Measurements from ENCODE around the gene RANBP1. TPM values are rescaled to one million over a fixed set of nuclear protein-coding genes. Genes with fewer than 3 reads are reported as not detected.

Gene RANBP1
- total RNA-seq, 1 experiment from 2014 or later: 365 TPM

GRCh38 chr22:20084547-20085413 is 31.1 kb upstream of the RANBP1 start:
- Mint-ChIP-seq H3K36me3 (ENCODE audit: insufficient read depth, unreplicated experiment) (peaks cover 76% of the 10 kb centered on the region), H3K4me1 (ENCODE audit: low read depth, unreplicated experiment) (peaks cover 22% of the 10 kb centered on the region), H3K27ac (ENCODE audit: unreplicated experiment) (no peak overlapping the region), H3K9me3 (ENCODE audit: unreplicated experiment) (no peaks in the 10 kb centered on the region), H3K4me3 (ENCODE audit: unreplicated experiment) (no peak overlapping the region), H3K27me3 (ENCODE audit: insufficient read depth, unreplicated experiment) (no peaks in the 10 kb centered on the region)
- peaks cover 4% of the 10 kb centered on the region for H3K36me3 ChIP-seq (ENCODE audit: control insufficient read depth, insufficient read depth, low read length)
- H3K4me1 ChIP-seq: peaks cover 23% of the 10 kb centered on the region
- peak in 1 of 2 experiments; percentile 57 for DNase-seq
- ChIA-PET CTCF (no interaction called here), POLR2A (interaction anchor here (0.6 kb wide), 1 partner anchor 69 kb away, joined by 3 read pairs; no protein-coding TSS in a partner anchor)
- H3K27me3 ChIP-seq (replicated peaks; ENCODE audit: control insufficient read depth, insufficient read depth, low read length): no peaks in the 10 kb centered on the region
- peak; percentile 50 to 63 for TF ChIP-seq CTCF (IDR thresholded peaks at IDR 0.05; ENCODE audit: insufficient read depth in 1 of 2, low read depth in 1 of 2, low read length in 1 of 2, severe bottlenecking in 1 of 2, unreplicated experiment in 1 of 2)
- no TSS peak for BruUV-seq (replicated peaks)
- no peak overlapping the region for H3K4me3 ChIP-seq (ENCODE audit: low read depth, low read length)
- intact Hi-C loops (cut with micrococcal nuclease; ENCODE audit: unreplicated experiment): loop anchor here (5.0 kb wide), 1 partner anchor 67 kb away; the partner anchor contains the start of gene ARVCF
- H3K9me3 ChIP-seq: no peaks in the 10 kb centered on the region

- Histone ChIP-seq H3K36me3 (ENCODE audit: control insufficient read depth, insufficient read depth, low read length) (peaks cover 4% of the 10 kb centered on the region), H3K4me3 (ENCODE audit: low read depth, low read length) (no peak overlapping the region), H3K27me3 (replicated peaks; ENCODE audit: control insufficient read depth, insufficient read depth, low read length) (no peaks in the 10 kb centered on the region), H3K9me3 (no peaks in the 10 kb centered on the region), H3K4me1 (peaks cover 23% of the 10 kb centered on the region)
- Mint-ChIP-seq H3K4me3 (ENCODE audit: unreplicated experiment) (no peak overlapping the region), H3K27ac (ENCODE audit: unreplicated experiment) (no peak overlapping the region), H3K9me3 (ENCODE audit: unreplicated experiment) (no peaks in the 10 kb centered on the region), H3K27me3 (ENCODE audit: insufficient read depth, unreplicated experiment) (no peaks in the 10 kb centered on the region), H3K4me1 (ENCODE audit: low read depth, unreplicated experiment) (peaks cover 22% of the 10 kb centered on the region), H3K36me3 (ENCODE audit: insufficient read depth, unreplicated experiment) (peaks cover 81% of the 10 kb centered on the region)
- TF ChIP-seq CTCF (IDR thresholded peaks at IDR 0.05; ENCODE audit: insufficient read depth in 1 of 2, low read depth in 1 of 2, low read length in 1 of 2, severe bottlenecking in 1 of 2, unreplicated experiment in 1 of 2): no peak
- DNase-seq: no peak
- ChIA-PET CTCF (no interaction called here), POLR2A (no interaction called here)
- intact Hi-C loops (cut with micrococcal nuclease; ENCODE audit: unreplicated experiment): no loop called here
- BruUV-seq (replicated peaks): no TSS peak
Measured at GRCh38 chr22:20085651-20086050, 30.3 kb upstream of the RANBP1 start.

- Mint-ChIP-seq H3K27ac (ENCODE audit: unreplicated experiment) (no peak overlapping the region), H3K4me3 (ENCODE audit: unreplicated experiment) (no peak overlapping the region), H3K36me3 (ENCODE audit: insufficient read depth, unreplicated experiment) (peaks cover 81% of the 10 kb centered on the region), H3K27me3 (ENCODE audit: insufficient read depth, unreplicated experiment) (no peaks in the 10 kb centered on the region), H3K9me3 (ENCODE audit: unreplicated experiment) (no peaks in the 10 kb centered on the region), H3K4me1 (ENCODE audit: low read depth, unreplicated experiment) (peaks cover 22% of the 10 kb centered on the region)
- Histone ChIP-seq H3K36me3 (ENCODE audit: control insufficient read depth, insufficient read depth, low read length) (peaks cover 4% of the 10 kb centered on the region), H3K4me3 (ENCODE audit: low read depth, low read length) (no peak overlapping the region), H3K9me3 (no peaks in the 10 kb centered on the region), H3K4me1 (peaks cover 22% of the 10 kb centered on the region), H3K27me3 (replicated peaks; ENCODE audit: control insufficient read depth, insufficient read depth, low read length) (no peaks in the 10 kb centered on the region)
- ChIA-PET POLR2A (no interaction called here), CTCF (no interaction called here)
- no peak for TF ChIP-seq CTCF (IDR thresholded peaks at IDR 0.05; ENCODE audit: insufficient read depth in 1 of 2, low read depth in 1 of 2, low read length in 1 of 2, severe bottlenecking in 1 of 2, unreplicated experiment in 1 of 2)
- intact Hi-C loops (cut with micrococcal nuclease; ENCODE audit: unreplicated experiment): no loop called here
- BruUV-seq (replicated peaks): no TSS peak
- DNase-seq: no peak
Measured at GRCh38 chr22:20086101-20086599, 29.8 kb upstream of the RANBP1 start.
